Pancreas (tissue), 10 donors: ENCODE data around the gene ENPP3. TPM values are rescaled to one million over a fixed set of nuclear protein-coding genes. Genes with fewer than 3 reads are reported as not detected.

ENCODE experiments used
- ATAC-seq, 4 donors: fragments of 200-7000 bp; cut with Tn5 transposase; one replicate each; pipeline versions ENCODE4 v1.8.0 to v1.9.1; 2020; ENCODE audit warnings: mild to moderate bottlenecking in 4 of 4, moderate library complexity in 4 of 4
- DNase-seq, 6 donors: peaks; one replicate each; pipeline ENCODE4 v3.0.0-alpha.2; 2020
- FAIRE-seq: peaks from 2 replicates; lab custom pipeline; 2012; peaks lifted over from hg19 to GRCh38; lab: Jason Lieb, UNC
- H3K27ac ChIP-seq, 4 donors: fragments of 200-600 bp; sonication (generic); 1 replicate in 3 of 4; 2 replicates in 1 of 4; pipeline versions ENCODE4 v1.5.0 to v1.8.0; 2020
- H3K27me3 ChIP-seq, 4 donors: fragments of 200-600 bp; one replicate each; pipeline ENCODE4 v1.8.0; 2021
- H3K36me3 ChIP-seq, 3 donors: fragments of 200-600 bp; sonication (generic) in 1 of 3; one replicate each; pipeline versions ENCODE4 v1.5.0 to v1.8.0; 2020 to 2021
- H3K4me1 ChIP-seq, 3 donors: fragments of 200-600 bp; one replicate each; pipeline ENCODE4 v1.8.0; 2021
- H3K4me3 ChIP-seq, 4 donors: fragments of 200-600 bp; sonication (generic) in 2 of 4; one replicate each; pipeline versions ENCODE4 v1.5.0 to v1.8.0; 2020 to 2021
- H3K9me3 ChIP-seq, 4 donors: fragments of 200-600 bp; one replicate each; pipeline ENCODE4 v1.8.0; 2021
- WGBS, 2 donors: extraction: QIAGEN DNeasy Blood & Tissue Kit; methylation state at CpG; one replicate each; pipeline ENCODE4 v1.1.7; 2013; 5-methylcytosine and 5-hydroxymethylcytosine counted together
- intact Hi-C, 3 donors: fragments of 100-400 bp; cut with DNase I; formaldehyde crosslinking; loops; one replicate each; pipeline versions ENCODE4 v1.11.1 to v1.14.2; 2022
- polyA plus RNA-seq, 2 donors: library from polyadenylated mRNA; stranded (reverse); fragments of 200-250 nt; gene quantifications; one replicate each; pipeline ENCODE4 v1.2.3, GENCODE V29; 2013
- total RNA-seq, 6 donors: library from RNA; stranded (reverse); fragmentation: NEBNext Ultra II Directional in 4 of 6; extraction: Animal tissue kit (Norgen Biotek cat#: 25700) in 4 of 6; gene quantifications; one replicate each; pipeline versions ENCODE4 v1.2.1 to v1.2.4, GENCODE V29; 2021 to 2023
- TF ChIP-seq, protein P1 (sequence below), 4 donors: fragments of 200-600 bp; sonication (generic) in 3 of 4; IDR thresholded peaks; one replicate each; pipeline versions ENCODE4 v1.5.0 to v1.8.0; 2021; ENCODE audit warnings: antibody characterized with exemption in 4 of 4
- donor health status: healthy with polysubstance abuse.
- donor health status: DM: no; HTN: no; CAD: no; lungs with moderate emphysema.
- donor health status: DM: no; HTN: no; CAD: no.
- donor health status: control.
- donor health status: control.
- donor health status: Bipolar disorder and iron deficiency.
- donor health status: DM: yes; HTN: yes; CAD: no.
- donor health status: DM: no; HTN: no; CAD: no.
- donor health status: DM: no; HTN: no; CAD: no.
- donor health status: DM: yes; HTN: yes; CAD: no.

The ENPP3 gene
- total and polyA plus RNA-seq, 8 donors, result 0.07 to 0.38 (median 0.13) TPM; not detected in 3

DNA sequence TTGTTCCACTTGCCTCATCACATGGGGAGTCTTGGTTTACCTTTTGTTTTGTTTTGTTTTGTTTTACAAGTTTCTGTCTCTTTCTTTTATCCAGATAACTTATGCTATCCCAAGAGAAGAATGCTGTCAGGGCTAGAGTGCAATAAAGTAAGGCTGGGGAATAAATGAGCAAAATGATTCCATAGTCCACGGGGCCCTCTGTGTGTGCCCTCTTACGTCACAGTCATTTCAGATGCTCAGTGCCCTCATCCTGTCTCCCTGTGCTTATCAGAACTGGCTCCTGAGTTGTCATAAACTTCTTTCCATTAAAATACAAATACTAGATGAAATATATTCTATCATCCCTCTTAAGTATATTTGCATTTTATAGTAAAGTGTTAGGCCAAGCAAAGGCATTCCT, 139.9 kb downstream of the ENPP3 start:
- no peak overlapping the region for H3K4me3 ChIP-seq
- H3K27me3 ChIP-seq, result no peaks in the 10 kb centered on the region
- FAIRE-seq (no peak), ATAC-seq (no peak), DNase-seq (no peak)
- H3K27ac ChIP-seq, result no peak overlapping the region
- TF ChIP-seq, protein P1, sequence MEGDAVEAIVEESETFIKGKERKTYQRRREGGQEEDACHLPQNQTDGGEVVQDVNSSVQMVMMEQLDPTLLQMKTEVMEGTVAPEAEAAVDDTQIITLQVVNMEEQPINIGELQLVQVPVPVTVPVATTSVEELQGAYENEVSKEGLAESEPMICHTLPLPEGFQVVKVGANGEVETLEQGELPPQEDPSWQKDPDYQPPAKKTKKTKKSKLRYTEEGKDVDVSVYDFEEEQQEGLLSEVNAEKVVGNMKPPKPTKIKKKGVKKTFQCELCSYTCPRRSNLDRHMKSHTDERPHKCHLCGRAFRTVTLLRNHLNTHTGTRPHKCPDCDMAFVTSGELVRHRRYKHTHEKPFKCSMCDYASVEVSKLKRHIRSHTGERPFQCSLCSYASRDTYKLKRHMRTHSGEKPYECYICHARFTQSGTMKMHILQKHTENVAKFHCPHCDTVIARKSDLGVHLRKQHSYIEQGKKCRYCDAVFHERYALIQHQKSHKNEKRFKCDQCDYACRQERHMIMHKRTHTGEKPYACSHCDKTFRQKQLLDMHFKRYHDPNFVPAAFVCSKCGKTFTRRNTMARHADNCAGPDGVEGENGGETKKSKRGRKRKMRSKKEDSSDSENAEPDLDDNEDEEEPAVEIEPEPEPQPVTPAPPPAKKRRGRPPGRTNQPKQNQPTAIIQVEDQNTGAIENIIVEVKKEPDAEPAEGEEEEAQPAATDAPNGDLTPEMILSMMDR (IDR thresholded peaks at IDR 0.05), result no peak
- H3K9me3 ChIP-seq, result no peaks in the 10 kb centered on the region
- 80 to 88% methylated on average over 2 of the region's 2 CpGs for WGBS, 2 donors
- H3K4me1 ChIP-seq, result no peaks in the 10 kb centered on the region
- intact Hi-C loops, result no loop called here
- no peaks in the 10 kb centered on the region for H3K36me3 ChIP-seq

GRCh38 chr6:131778169-131778568, 141.1 kb downstream of the ENPP3 start:
- no peak overlapping the region for H3K4me3 ChIP-seq
- intact Hi-C loops, result no loop called here
- 61 to 71% methylated on average over 1 of the region's 1 CpG for WGBS, 2 donors
- ATAC-seq, result no peak
- no peak overlapping the region for H3K27ac ChIP-seq
- no peaks in the 10 kb centered on the region for H3K4me1 ChIP-seq
- no peak for DNase-seq
- H3K9me3 ChIP-seq, result no peaks in the 10 kb centered on the region
- H3K27me3 ChIP-seq, result no peaks in the 10 kb centered on the region
- no peaks in the 10 kb centered on the region for H3K36me3 ChIP-seq
- no peak for FAIRE-seq
- TF ChIP-seq, protein P1 (IDR thresholded peaks at IDR 0.05), result no peak

- no peak for ATAC-seq
- H3K4me3 ChIP-seq, result no peak overlapping the region
- FAIRE-seq, result no peak
- H3K9me3 ChIP-seq, result no peaks in the 10 kb centered on the region
- 81 to 85% methylated on average over 2 of the region's 2 CpGs for WGBS, 2 donors
- TF ChIP-seq, protein P1 (IDR thresholded peaks at IDR 0.05), result no peak
- no peaks in the 10 kb centered on the region for H3K36me3 ChIP-seq
- no peaks in the 10 kb centered on the region for H3K27me3 ChIP-seq
- intact Hi-C loops, result no loop called here
- H3K4me1 ChIP-seq, result no peaks in the 10 kb centered on the region
- DNase-seq, result no peak
- no peak overlapping the region for H3K27ac ChIP-seq
Measured at GRCh38 chr6:131779304-131779703, 142.2 kb downstream of the ENPP3 start.

DNA sequence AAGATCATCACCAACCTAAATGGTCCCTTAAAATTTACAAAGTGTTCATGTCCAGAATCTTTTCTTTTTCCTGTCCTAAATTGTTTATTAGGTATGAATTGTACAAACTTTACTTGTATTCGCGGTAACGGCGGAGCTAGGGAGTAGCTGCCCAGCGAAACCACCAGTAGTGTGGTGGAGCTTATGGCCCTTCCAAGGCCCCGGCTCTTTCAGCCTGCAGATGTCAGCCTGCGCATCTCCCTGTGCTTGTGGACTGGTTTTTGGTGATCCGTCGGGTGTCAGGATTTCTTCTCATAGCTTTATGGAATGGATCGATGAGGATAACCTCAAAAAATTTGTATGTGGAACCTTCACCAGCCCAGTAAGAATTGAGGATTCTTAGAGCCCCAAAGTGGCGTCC, 143.5 kb downstream of the ENPP3 start:
- no peaks in the 10 kb centered on the region for H3K9me3 ChIP-seq
- no peak overlapping the region for H3K27ac ChIP-seq
- TF ChIP-seq, protein P1 (IDR thresholded peaks at IDR 0.05), result no peak
- intact Hi-C loops, result loop anchor here in 2 of 3 donors (5.0 to 10.0 kb wide), 2 partner anchors 127 to 134 kb away; no protein-coding TSS in a partner anchor
- H3K4me1 ChIP-seq, result no peaks in the 10 kb centered on the region
- WGBS, 2 donors, result 92 to 94% methylated on average over 11 of the region's 11 CpGs
- no peak for FAIRE-seq
- no peaks in the 10 kb centered on the region for H3K27me3 ChIP-seq
- no peak for ATAC-seq
- no peak for DNase-seq
- H3K36me3 ChIP-seq, result no peaks in the 10 kb centered on the region
- H3K4me3 ChIP-seq, result no peak overlapping the region

DNA sequence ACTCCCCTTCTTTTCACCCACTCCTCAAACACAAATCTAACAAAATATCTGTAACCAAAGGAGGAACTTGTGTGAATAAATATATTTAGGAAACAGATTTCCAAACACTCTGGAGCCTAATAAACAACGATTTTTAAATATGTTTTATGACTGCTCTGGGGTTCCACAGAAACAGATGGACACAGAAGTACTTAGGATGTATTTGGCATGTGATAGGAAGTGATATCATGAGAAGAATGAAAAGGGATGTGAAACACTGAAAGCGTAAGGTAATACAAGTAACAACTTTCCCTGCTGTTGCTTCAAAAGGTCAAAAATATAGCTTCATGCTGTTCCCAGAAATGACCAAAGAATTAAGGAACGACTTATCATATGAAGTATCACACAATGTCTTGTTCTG, 144.6 kb downstream of the ENPP3 start:
- Histone ChIP-seq H3K9me3 (no peaks in the 10 kb centered on the region), H3K27me3 (no peaks in the 10 kb centered on the region), H3K36me3 (no peaks in the 10 kb centered on the region), H3K4me3 (no peak overlapping the region), H3K27ac (no peak overlapping the region), H3K4me1 (peaks cover 0 to under 1% (median 0%) of the 10 kb centered on the region in 3 donors)
- ATAC-seq (no peak), DNase-seq (no peak), FAIRE-seq (no peak)
- WGBS, 2 donors, result 69 to 78% methylated on average over 3 of the region's 3 CpGs
- TF ChIP-seq, protein P1 (IDR thresholded peaks at IDR 0.05), result no peak
- intact Hi-C loops, result loop anchor here in 2 of 3 donors (5.0 to 10.0 kb wide), 2 partner anchors 126 to 133 kb away; no protein-coding TSS in a partner anchor
